A673 (cell line): ENCODE data around the gene GALNT2. TPM values are rescaled to one million over a fixed set of nuclear protein-coding genes. Genes with fewer than 3 reads are reported as not detected.

Experiments used
- BruUV-seq: library from RNA; stranded (reverse); fragments of 400-500 nt; replicated peaks from 2 replicates; lab custom pipeline; 2021; lab: Mats Ljungman, UMichigan
- CTCF ChIA-PET: fragments of 300-600 bp; sonication (Branson Sonifier 250); formaldehyde crosslinking; loops from one replicate; lab custom pipeline; 2022; ENCODE audit warnings: antibody characterized with exemption; lab: Charles Lee
- POLR2A ChIA-PET: fragments of 300-600 bp; sonication (Branson Sonifier 250); formaldehyde crosslinking; loops from one replicate; lab custom pipeline; 2022; ENCODE audit warnings: antibody characterized with exemption; ENCODE audit not compliant: low non-redundant PET; lab: Charles Lee
- DNase-seq: peaks from one replicate; pipeline ENCODE4 v3.0.0-alpha.2; 2015; ENCODE audit warnings: low spot score
- H3K27ac ChIP-seq: fragments of 200-600 bp; sonication (generic); 2 replicates; pipeline ENCODE4 v1.5.1; 2016; ENCODE audit warnings: mixed run types, low read depth, mild to moderate bottlenecking, mixed read lengths, antibody characterized with exemption, low read length; ENCODE audit not compliant: poor library complexity, severe bottlenecking
- H3K27me3 ChIP-seq: fragments of 200-600 bp; sonication (generic); replicated peaks from 2 replicates; pipeline ENCODE4 v1.6.1; 2017; ENCODE audit warnings: mixed run types, low read depth, mild to moderate bottlenecking, mixed read lengths, antibody characterized with exemption, low read length; ENCODE audit not compliant: insufficient read depth, poor library complexity
- H3K36me3 ChIP-seq: fragments of 200-600 bp; sonication (generic); 2 replicates; pipeline ENCODE4 v1.6.1; 2016; ENCODE audit warnings: mixed run types, mild to moderate bottlenecking, mixed read lengths, antibody characterized with exemption, low read length; ENCODE audit not compliant: insufficient read depth, poor library complexity, severe bottlenecking
- H3K4me1 ChIP-seq: fragments of 200-600 bp; sonication (generic); 2 replicates; pipeline ENCODE4 v1.6.1; 2017; ENCODE audit warnings: mixed run types, mild to moderate bottlenecking, mixed read lengths, antibody characterized with exemption, low read length; ENCODE audit not compliant: insufficient read depth, poor library complexity, severe bottlenecking
- H3K4me3 ChIP-seq: fragments of 200-600 bp; sonication (generic); 2 replicates; pipeline ENCODE4 v1.5.1; 2016; ENCODE audit warnings: low read depth, mixed run types, mild to moderate bottlenecking, mixed read lengths, low read length; ENCODE audit not compliant: poor library complexity, severe bottlenecking
- H3K9me3 ChIP-seq: fragments of 200-600 bp; sonication (generic); 2 replicates; pipeline ENCODE4 v1.6.1; 2016; ENCODE audit warnings: mixed run types, low read depth, mild to moderate bottlenecking, mixed read lengths, antibody characterized with exemption, low read length; ENCODE audit not compliant: poor library complexity, severe bottlenecking
- EZH2 ChIP-seq: fragments of 200-600 bp; sonication (generic); IDR thresholded peaks from 2 replicates; pipeline ENCODE4 v1.6.1; 2017; ENCODE audit warnings: borderline replicate concordance, low read depth, mild to moderate bottlenecking, mixed read lengths, antibody characterized with exemption, low read length; ENCODE audit not compliant: poor library complexity, severe bottlenecking
- intact Hi-C: fragments of 100-400 bp; cut with micrococcal nuclease; formaldehyde crosslinking; loops from one replicate; pipeline ENCODE4 v1.10.0; 2022; ENCODE audit not compliant: unreplicated experiment
- total RNA-seq: library from RNA; stranded (reverse); gene quantifications from 2 replicates; pipeline ENCODE4 v1.2.3, GENCODE V29; 2021
- TF ChIP-seq, protein P1 (sequence below): fragments of 300-800, 200-600 bp; sonication (generic); conservative IDR thresholded peaks from 2 replicates; pipeline ENCODE4 v1.5.1; 2017; ENCODE audit warnings: low read depth, mild to moderate bottlenecking, antibody characterized with exemption, low read length, moderate library complexity, mixed read lengths

Gene GALNT2
- total RNA-seq, 1 experiment from 2014 or later = 94.6 TPM

DNA sequence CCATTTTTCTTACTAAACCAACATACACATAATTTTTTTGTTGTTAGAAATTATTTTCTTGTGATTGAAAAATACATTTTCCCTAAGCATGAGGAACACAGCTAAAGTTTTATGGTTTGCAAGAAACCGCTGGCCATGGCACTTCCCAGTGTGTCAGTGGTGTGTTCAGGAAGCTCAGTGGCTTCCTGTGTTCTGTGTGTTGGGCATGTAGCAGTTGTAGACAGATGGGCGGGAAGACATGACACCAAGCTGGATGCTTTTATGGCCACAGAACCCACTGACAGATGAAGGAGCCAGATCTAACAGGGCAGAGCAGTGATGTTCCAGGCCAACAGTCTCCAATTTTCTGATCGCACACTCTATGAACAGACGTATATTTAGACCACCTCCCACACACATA, 119.8 kb downstream of the GALNT2 start:
- Histone ChIP-seq H3K27me3 (no peaks in the 10 kb centered on the region), H3K9me3 (no peaks in the 10 kb centered on the region), H3K36me3 (no peaks in the 10 kb centered on the region), H3K27ac (no peak overlapping the region), H3K4me1 (peaks cover 21% of the 10 kb centered on the region), H3K4me3 (no peak overlapping the region)
- no TSS peak for BruUV-seq
- no peak for DNase-seq
- POLR2A ChIA-PET = interaction anchor here (0.6 kb wide), 1 partner anchor 1214 kb away, joined by 3 read pairs; no protein-coding TSS in a partner anchor
- CTCF ChIA-PET = interaction anchor here (0.5 kb wide), 1 partner anchor 62 kb away, joined by 3 read pairs; no protein-coding TSS in a partner anchor
- TF ChIP-seq, protein P1, sequence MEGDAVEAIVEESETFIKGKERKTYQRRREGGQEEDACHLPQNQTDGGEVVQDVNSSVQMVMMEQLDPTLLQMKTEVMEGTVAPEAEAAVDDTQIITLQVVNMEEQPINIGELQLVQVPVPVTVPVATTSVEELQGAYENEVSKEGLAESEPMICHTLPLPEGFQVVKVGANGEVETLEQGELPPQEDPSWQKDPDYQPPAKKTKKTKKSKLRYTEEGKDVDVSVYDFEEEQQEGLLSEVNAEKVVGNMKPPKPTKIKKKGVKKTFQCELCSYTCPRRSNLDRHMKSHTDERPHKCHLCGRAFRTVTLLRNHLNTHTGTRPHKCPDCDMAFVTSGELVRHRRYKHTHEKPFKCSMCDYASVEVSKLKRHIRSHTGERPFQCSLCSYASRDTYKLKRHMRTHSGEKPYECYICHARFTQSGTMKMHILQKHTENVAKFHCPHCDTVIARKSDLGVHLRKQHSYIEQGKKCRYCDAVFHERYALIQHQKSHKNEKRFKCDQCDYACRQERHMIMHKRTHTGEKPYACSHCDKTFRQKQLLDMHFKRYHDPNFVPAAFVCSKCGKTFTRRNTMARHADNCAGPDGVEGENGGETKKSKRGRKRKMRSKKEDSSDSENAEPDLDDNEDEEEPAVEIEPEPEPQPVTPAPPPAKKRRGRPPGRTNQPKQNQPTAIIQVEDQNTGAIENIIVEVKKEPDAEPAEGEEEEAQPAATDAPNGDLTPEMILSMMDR = no peak
- no peak for TF ChIP-seq EZH2
- intact Hi-C loops = no loop called here

DNA sequence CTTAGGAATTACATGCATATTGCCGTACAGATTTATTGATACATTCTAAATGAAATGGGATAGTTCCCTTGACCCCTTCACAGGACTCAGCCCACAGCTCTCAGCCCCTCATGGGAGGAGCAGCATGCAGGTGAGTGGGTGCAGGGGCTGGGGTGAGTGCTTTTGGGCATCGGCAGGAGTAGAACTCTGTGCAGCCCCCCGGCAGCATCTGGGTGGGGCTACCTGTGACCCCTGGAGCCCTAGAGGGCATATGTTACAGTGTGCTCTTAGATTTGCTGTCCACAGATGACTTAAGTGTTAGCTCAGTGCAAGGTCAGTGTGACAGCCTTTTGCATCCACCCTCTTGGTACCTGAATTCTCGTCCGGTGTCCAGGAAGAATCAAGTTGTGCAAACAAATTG, 120.3 kb downstream of the GALNT2 start:
- CTCF ChIA-PET = no interaction called here
- POLR2A ChIA-PET = no interaction called here

DNA sequence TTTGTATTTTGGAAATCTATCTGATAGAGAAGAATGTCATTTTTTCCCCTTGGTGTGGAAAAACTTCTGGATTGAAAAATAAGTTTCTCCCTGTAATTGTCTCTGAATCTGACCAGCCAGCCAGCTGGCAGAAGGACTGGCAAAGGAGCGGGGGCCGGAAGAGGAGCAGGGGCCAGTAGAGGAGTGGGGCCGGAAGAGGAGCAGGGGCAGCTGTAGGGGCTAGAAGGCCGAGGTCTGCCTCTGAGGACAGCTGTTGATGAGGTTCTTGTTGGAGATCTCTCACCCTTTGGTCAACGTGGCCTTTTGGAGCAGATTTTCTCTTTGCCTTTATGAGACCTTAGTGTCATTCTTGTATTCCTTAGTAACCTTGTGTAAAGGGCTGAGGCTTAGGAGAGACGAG, 121.8 kb downstream of the GALNT2 start:
- no TSS peak for BruUV-seq
- Histone ChIP-seq H3K27me3 (no peaks in the 10 kb centered on the region), H3K36me3 (no peaks in the 10 kb centered on the region), H3K4me1 (peaks cover 35% of the 10 kb centered on the region), H3K4me3 (no peak overlapping the region), H3K9me3 (no peaks in the 10 kb centered on the region), H3K27ac (no peak overlapping the region)
- DNase-seq = no peak
- TF ChIP-seq, protein P1 = no peak
- TF ChIP-seq EZH2 = no peak
- ChIA-PET CTCF (no interaction called here), POLR2A (no interaction called here)
- intact Hi-C loops = no loop called here

More for the DNA sequence above, 120.3 kb downstream of the GALNT2 start:
- no TSS peak for BruUV-seq
- H3K4me1 ChIP-seq = peaks cover 21% of the 10 kb centered on the region
- no peak for DNase-seq
- no peak overlapping the region for H3K27ac ChIP-seq
- no peaks in the 10 kb centered on the region for H3K9me3 ChIP-seq
- TF ChIP-seq, protein P1 = no peak
- no peak for TF ChIP-seq EZH2
- H3K27me3 ChIP-seq = no peaks in the 10 kb centered on the region
- H3K4me3 ChIP-seq = no peak overlapping the region
- intact Hi-C loops = no loop called here
- H3K36me3 ChIP-seq = no peaks in the 10 kb centered on the region
